Measurements from ENCODE around the gene ATG4C.
"Not testable (repeated sequence)": the region's sequence is repeated elsewhere in the genome, so short reads cannot be mapped to it uniquely, and the experiment has no call there.

ATG4C gene

DNA sequence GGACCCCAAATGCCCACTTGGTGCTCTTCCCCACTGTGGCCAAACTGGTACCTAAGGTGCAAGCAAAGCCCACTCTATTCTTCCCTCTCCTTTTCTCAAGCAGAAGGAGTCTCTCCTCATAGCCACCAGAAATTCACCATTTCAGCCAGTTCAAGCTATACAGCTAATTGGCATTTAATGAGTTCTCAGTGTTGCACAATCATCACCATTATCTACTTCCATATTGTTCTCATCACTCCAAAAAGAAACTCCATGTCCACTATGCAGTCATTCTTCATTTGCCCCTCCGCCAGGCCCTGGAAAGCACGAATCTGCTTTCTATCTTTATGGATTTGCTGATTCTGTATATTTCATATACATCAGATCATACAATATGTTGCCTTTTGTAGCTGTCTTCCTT lies 9.9 kb upstream of the ATG4C start:
- DNase-seq (ENCODE audit: low read depth in 1 of 2, low spot score in 1 of 2) = no peak

- DNase-seq (ENCODE audit: low read depth in 1 of 2, low spot score in 1 of 2) = no peak
These were observed 8.8 kb upstream of the ATG4C start for GRCh38 chr1:62774971-62775595.

DNA sequence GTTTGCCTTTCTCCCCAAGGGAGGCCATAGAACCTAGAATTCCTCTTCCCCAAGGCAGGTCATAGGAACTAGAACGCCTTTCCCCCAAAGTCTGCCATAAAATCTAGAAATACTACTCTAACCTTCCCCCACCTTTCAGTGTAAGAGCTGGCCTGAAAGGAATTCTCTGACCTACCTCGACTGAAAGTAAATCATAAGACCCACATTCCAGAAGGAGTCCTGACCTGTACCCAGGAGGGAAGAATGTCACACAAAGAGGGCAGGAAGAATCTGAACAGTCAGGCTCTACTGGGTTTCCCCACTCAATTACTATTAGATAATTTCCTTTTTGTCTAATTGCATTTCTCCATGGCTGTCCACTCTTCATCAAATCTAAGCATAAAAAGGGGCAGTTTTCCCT lies 5.7 kb upstream of the ATG4C start:
- no peak for DNase-seq (ENCODE audit: low read depth in 1 of 2, low spot score in 1 of 2)

- DNase-seq (ENCODE audit: low read depth in 1 of 2, low spot score in 1 of 2) = no peak
These were observed 1.9 kb upstream of the ATG4C start for GRCh38 chr1:62781841-62782543.

- DNase-seq (ENCODE audit: low read depth in 1 of 2, low spot score in 1 of 2) = not testable (repeated sequence)
These were observed 1.3 kb upstream of the ATG4C start for GRCh38 chr1:62782544-62783212.

GRCh38 chr1:62784509-62785365 lies 805 bp downstream of the ATG4C start:
- no peak for DNase-seq (ENCODE audit: low read depth in 1 of 2, low spot score in 1 of 2)

DNA sequence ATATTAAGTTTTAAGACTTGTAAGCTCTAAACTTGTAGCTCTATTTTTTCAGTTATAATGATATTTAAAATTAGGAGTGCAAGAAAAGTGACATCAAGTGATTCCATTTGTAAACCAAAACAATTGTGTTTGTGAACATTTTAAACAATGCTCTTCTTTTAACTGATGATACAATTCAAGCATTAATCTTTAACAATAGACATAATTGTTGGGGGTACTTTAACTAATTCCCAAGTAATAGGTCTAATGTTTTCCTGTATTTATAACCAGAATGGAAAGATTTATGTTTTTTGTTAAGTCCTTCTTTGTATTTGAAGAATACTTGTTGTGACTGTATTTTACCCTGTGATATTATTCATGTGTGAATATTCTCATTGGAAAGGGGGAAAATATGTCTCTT lies 6.8 kb downstream of the ATG4C start:
- no peak for DNase-seq (ENCODE audit: low read depth in 1 of 2, low spot score in 1 of 2)

GRCh38 chr1:62794053-62794452 lies 10.1 kb downstream of the ATG4C start:
- no peak for DNase-seq (ENCODE audit: low read depth in 1 of 2, low spot score in 1 of 2)

- DNase-seq (ENCODE audit: low read depth in 1 of 2, low spot score in 1 of 2) = no peak
These were observed 12.3 kb downstream of the ATG4C start for GRCh38 chr1:62796221-62796620.

GRCh38 chr1:62799688-62800087 lies 15.8 kb downstream of the ATG4C start:
- DNase-seq (ENCODE audit: low read depth in 1 of 2, low spot score in 1 of 2) = no peak

DNA sequence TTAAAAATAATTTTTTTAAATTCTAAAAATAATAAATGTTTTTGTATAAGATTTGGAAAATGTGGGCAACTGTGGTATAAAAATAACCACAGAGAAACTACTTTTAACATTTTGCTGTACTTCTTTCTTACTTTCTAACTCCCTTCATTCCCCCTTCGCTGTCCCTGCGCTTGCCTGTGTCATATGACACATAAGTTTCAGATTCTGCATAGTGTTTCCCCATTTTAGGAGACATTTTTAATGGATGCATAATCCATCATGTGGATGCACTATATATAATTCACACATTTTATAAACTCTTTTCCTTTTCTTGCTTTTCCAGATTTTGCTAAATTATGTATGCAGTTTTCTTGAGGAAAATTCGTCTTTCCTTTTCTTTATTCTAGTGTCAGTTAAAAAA lies 16.3 kb downstream of the ATG4C start:
- DNase-seq (ENCODE audit: low read depth in 1 of 2, low spot score in 1 of 2) = no peak

- no peak for DNase-seq (ENCODE audit: low read depth in 1 of 2, low spot score in 1 of 2)
These were observed 16.9 kb downstream of the ATG4C start for GRCh38 chr1:62800825-62801306.

DNA sequence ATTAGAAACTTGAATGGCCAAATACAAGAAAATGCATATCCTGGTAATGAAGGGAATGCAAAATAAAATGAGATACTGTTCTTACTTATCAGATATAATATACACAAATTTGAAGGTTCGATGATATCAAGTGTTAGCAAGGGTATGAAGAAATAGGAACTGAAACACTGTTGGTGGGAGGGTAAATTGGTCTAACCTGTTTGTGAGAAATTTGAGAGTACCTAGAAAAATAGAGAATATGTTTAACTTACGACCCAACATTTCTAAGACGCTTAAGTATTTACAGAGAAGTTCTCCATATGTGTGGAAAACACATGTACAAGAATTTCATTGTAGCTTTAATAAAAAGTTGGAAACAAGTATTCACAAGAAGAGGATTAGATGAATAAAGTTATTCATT lies 25.9 kb downstream of the ATG4C start:
- DNase-seq (ENCODE audit: low read depth in 1 of 2, low spot score in 1 of 2) = no peak

DNA sequence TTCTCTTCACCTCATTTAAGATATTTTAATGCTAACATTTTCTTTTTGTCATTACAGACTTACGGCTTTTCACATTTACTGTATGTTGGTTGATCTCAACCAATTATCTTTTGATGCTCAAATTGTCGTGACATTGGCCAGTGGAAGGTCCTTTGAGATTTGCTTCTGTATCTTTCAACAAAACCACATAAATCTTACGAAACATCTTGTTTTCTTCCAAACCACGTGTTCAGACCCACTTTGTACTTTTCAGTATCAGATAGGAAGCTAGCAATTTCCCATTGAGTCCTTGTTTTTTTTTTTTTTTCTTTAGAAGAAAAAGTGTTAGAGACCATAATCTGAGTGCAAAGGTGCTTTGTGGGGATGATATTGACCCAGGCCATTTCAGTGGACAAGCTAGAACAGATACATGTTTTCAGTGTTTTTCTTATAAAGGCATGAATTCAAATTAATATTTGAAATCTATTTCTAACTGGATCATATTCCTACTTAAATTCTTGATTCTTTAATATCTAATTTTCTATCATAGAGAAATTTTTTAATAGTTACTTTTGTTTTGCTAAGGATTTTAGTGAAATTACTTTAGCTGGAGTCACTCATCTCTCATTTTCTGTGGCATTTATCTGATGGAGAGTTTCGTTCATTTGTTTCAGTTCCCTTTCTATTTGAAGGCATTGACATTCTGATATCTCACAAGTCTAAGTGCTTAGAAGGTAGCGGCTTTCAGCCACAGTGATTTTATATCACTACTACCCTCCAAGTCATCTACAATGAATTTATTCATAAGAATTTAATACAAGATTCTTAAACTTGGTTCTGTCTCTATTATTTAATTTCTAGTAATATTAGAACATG lies 26.7 kb downstream of the ATG4C start:
- no peak for DNase-seq (ENCODE audit: low read depth in 1 of 2, low spot score in 1 of 2)

- DNase-seq (ENCODE audit: low read depth in 1 of 2, low spot score in 1 of 2) = no peak
These were observed 39.6 kb downstream of the ATG4C start for GRCh38 chr1:62823556-62823955.

DNA sequence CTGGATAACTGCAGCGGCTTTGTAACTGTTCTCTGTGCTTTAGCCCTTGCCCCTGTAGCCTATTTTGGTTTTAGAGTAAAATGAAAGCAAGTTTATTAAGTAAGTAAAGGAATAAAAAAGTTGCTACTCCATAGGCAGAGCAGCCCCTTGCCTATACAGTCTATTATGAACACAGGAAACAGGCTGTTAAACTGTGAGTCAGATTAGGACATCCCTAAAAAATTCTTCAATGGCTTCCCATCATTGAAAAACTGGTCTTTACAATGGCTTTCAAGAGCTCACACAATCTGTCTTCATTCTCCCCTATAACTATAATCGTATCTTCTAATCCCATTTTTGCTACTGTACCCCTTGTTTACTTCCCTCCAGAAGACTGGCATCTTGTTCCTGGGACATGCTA lies 43.0 kb downstream of the ATG4C start:
- no peak for DNase-seq (ENCODE audit: low read depth in 1 of 2, low spot score in 1 of 2)

DNA sequence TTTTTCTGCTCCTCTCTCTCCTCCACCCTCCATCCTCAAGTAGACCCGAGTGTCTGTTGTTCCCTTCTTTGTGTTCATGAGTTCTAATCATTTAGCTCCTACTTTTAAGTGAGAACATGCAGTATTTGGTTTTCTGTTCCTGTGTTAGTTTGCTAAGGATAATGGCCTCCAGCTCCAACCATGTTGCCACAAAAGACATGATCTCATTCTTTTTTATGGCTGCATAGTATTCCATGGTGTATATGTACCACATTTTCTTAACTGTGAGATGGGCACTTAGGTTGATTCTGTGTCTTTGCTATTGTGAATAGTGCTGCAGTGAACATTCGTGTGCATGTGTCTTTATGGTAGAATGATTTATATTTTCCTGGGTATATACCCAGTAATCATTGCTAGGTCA lies 43.9 kb downstream of the ATG4C start:
- DNase-seq (ENCODE audit: low read depth in 1 of 2, low spot score in 1 of 2) = not testable (repeated sequence)

GRCh38 chr1:62832276-62832675 lies 48.3 kb downstream of the ATG4C start:
- no peak for DNase-seq (ENCODE audit: low read depth in 1 of 2, low spot score in 1 of 2)

GRCh38 chr1:62833529-62833928 lies 49.6 kb downstream of the ATG4C start:
- no peak for DNase-seq (ENCODE audit: low read depth in 1 of 2, low spot score in 1 of 2)

DNA sequence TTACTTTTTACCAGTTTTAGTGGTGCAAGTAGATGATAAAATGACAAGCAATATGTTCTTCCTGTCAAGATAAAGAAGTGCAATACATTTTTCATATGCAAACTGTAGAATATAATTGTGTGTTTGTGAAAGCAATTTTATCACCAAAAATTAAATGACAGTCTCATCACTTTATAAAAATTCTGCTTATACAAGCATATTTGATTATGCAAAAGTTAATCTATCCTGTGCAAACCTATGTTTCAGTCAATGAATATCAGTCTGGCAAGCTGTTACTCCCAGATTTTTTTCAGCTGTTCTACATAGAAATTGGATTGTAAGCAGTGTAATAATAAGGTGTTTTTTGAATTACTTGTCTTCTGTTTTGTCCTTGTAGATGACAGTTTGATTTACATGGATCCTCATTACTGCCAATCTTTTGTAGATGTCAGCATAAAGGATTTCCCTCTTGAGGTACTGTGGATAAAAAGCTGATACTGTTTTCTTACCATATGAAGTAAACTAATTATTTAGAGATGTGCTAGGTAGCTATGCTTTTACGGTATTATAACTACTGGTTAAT lies 50.5 kb downstream of the ATG4C start:
- no peak for DNase-seq (ENCODE audit: low read depth in 1 of 2, low spot score in 1 of 2)
